HUDEP-2 (cell line): Measurements from ENCODE around the gene ARFGEF3.
"Not testable (repeated sequence)": the region's sequence is repeated elsewhere in the genome, so short reads cannot be mapped to it uniquely, and the experiment has no call there.

ENCODE experiments used
- DNase-seq, 76 experiments: peaks; one replicate each; lab custom pipeline; 2025; ENCODE audit not compliant: unreplicated experiment in 76 of 76; lab: John Stamatoyannopoulos, UW

ARFGEF3 gene

DNA sequence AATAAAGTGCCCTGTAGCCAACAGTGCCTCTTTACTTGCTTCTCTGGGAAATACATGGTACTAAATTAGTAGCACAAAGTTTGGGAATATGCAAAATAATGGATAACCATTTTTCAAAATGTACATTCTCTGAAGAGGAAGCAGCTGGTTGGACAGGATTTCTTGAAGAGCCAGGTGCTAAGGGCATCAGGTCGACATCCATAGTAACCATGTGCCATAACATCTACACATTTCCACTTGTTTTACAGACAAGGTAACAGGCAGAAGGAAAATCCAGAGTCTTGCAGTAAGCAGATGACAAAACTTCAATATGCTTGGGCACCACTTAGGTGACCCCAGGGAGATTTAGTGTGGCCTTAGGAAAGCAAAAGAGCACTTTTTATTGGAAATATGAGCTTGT is 179.4 kb downstream of the ARFGEF3 start:
- no peak for DNase-seq

DNA sequence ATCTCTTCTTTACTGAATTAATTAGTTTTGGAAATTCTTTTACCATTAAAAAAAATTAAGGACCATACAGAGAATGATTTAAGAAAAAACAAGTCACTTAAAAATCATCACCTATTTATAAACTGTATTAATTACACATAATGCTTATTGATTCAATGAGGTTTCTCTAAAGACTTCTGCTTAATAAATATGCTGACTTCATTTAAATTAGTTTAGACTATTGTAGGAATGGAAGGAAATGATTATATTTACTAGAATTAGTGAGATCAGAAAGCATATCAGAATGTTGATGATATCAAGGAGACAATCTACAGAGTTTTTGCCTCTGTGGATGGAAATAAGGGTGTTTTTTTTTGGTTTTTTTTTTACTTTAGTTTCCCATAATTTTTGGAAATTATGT is 181.4 kb downstream of the ARFGEF3 start:
- DNase-seq = no peak

DNA sequence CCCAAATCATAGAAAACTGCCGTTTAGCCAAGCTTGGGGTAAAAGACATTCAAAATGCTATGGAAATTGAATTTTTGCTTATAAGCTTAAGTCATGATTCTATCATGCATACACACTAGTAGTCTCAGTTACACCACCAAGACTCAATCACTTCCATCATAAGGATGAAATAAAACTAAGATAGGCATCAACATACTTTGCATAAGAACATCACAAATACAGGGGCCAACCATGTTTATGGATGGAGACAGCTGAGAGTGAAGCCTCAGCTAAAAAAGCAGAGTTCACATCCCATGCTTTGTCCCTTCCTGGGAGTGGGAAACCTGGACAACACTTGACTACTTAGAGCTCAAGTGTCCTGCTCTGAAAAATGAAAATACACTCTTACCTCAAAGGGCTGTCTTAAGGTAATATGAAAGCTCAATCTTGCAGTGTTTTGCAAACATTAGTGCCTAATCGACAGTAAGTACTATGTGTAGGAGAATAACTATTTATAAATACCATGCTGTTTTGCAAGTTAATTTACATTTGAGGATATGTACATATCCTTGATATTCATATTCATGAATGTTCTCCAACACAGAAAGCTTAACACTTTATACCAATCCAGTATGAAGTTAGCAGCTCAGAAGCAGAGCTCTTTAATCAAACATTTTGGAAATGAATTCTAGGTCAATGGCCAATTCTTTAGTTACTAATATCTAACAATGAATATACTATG is 184.0 kb downstream of the ARFGEF3 start:
- no peak for DNase-seq

- DNase-seq = no peak
Measured at GRCh38 chr6:138346302-138347195, 184.8 kb downstream of the ARFGEF3 start.

DNA sequence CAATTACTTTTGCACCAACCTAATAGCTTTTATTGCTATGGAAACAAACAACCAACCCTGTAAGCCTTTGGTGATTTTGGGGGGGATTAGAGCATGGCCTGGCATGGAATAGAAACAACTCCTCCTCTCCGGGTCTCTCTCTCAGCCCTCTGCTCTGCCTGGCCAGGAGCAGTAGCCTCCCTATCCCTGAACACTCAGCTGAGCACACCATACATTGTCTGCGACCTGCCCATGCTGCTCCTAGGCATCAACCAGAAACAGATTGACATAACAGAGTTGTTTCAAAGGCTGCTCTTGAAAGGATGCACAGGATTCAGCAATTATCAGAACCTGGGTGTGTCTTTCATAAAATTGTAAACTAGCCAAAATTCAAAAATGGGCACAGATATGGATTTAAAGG is 186.1 kb downstream of the ARFGEF3 start:
- no peak for DNase-seq

DNA sequence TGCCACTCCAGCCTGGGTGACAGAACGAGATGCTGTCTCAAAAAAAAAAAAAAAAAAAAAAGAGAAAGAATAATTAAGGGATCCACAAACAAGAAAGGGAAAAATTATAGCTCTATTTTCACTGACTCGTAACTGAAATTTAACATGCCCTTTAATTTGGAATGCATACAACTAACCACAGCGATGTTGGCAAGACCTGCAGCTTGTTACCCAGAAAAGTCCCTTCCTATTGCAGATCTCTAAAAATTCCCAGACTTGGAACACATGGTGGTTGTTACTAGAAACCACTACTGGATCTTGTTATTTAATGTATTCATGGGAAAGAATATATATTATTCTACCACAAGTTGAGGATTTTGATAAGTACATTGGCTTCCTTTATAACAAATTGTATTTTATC is 188.2 kb downstream of the ARFGEF3 start:
- no peak for DNase-seq

DNA sequence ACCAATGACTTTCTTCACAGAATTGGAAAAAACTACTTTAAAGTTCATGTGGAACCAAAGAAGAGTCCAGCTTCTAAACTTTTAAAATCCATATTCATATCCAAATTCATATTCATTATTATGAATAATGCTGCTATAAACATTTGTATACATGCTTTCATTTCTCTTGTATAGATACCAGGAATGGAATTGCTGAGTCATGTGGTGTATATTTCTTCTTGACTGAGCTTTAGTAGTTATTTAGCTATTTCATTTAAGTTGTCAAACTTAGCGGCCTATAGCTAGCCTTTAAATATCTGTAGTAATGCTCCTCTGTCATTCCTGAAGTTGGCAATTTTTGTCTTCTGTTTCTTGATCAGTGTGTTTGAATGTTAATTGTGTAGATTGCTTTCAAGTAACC is 196.2 kb downstream of the ARFGEF3 start:
- no peak for DNase-seq

DNA sequence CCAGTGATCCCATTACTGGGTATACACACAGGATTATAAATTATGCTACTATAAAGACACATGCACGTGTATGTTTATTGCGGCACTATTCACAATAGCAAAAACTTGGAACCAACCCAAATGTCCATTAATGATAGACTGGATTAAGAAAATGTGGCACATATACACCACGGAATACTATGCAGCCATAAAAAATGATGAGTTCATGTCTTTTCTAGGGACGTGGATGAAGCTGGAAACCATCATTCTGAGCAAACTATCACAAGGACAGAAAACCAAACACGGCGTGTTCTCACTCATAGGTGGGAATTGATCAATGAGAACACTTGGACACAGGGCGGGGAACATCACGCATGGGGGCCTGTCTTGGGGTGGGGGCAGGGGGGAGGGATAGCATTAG is 206.9 kb downstream of the ARFGEF3 start:
- not testable (repeated sequence) for DNase-seq

- no peak for DNase-seq
Measured at GRCh38 chr6:138370631-138371451, 209.1 kb downstream of the ARFGEF3 start.

DNA sequence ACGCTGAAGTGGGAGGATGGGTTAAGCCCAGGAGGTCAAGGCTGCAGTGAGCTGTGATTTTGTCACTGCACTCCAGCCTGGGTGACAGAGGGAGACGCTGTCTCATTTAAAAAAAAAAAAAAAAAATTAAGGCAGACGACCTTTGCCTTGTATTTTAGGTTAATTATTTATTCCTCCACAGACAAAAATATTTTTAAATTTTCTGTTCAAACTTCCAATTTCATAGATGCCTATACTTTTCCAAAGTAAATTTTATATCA is 209.6 kb downstream of the ARFGEF3 start:
- no peak for DNase-seq

- peak in 1 of 76 experiments; percentile 2 for DNase-seq
Measured at GRCh38 chr6:138371720-138372119, 210.0 kb downstream of the ARFGEF3 start.

DNA sequence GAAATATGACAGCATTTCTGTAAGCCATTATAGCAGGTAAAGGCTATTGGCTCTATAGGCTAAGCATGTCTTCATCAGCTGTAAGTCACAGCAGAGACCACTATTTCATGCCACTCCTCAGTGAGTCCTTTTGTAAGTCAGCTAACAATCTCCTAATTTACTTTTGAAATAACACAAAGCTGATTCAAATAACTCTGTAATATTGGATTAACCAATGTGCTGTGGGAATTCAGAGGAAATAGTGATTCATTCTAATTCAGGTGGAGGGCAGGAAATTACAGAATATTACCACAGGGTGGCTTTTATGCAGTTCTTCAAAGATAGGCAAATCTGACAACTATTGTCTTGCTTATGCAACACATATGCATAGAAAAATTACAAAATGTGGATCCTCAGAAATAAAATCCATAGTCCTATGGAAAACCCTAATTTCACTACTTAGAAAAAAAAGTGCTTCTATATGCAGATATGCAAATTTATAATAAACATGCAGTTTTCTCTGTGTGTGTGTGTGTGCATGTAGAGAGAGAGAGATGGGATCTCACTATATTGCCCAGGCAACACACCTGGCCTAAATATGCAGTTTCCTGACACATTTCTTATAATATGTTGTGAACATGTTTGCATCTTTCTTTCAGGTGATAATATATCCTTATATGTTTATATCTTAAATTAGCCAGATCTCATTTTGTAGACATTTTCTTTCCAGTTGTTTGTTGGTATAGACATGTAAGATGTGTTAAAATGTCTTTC is 211.1 kb downstream of the ARFGEF3 start:
- no peak for DNase-seq

GRCh38 chr6:138374230-138374629 is 212.5 kb downstream of the ARFGEF3 start:
- no peak for DNase-seq

DNA sequence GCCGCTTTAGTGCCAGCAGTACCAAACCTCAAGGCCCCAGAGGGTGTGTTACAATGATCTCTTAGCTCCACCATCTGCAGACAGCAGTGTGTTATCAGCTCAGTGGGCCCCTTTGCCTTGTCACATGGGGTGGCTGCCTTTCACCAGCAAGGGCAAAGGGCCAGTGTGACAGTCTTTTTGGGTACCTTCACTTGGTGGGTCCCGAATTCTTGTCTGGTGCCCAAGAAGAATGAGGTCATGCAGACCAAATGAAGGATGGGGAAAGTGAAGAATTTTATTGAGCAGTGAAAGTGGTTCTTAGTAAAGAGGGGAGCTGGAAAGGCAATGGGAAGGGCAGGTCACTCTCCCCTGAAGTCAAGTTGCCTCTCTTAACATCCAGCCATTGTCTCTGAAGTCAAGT is 213.1 kb downstream of the ARFGEF3 start:
- DNase-seq = peak in 12 of 76 experiments; percentile 3 to 46 (median 14)

- no peak for DNase-seq
Measured at GRCh38 chr6:138377042-138377441, 215.3 kb downstream of the ARFGEF3 start.

GRCh38 chr6:138377844-138378243 is 216.1 kb downstream of the ARFGEF3 start, which contains the start of gene SMIM28:
Gene SMIM28 (plus strand): TSS chr6:138377905. CDS start chr6:138378073, 168 bp downstream.
- no peak for DNase-seq

- DNase-seq = no peak
Measured at GRCh38 chr6:138378463-138378862, 216.7 kb downstream of the ARFGEF3 start.

GRCh38 chr6:138382498-138383265 is 220.9 kb downstream of the ARFGEF3 start:
- no peak for DNase-seq

- no peak for DNase-seq
Measured at GRCh38 chr6:138383776-138384175, 222.0 kb downstream of the ARFGEF3 start.

DNA sequence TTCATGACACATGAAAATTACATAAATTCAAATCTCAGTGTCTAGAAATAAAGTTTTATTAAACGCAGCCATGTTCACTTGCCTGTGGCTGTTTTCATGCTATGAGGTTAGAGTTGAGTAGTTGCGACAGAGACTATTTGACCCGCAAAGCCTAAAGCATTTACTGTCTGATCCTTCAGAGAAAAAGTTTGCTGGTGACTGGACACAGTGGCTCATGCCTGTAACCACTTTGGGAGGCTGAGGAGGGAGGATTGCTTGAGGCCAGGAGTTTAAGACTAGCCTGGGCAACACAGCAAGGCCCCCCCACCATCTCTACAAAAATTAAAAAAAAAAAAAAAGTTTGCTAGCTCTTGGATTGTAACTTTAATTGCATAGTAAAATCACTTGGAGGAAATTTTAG is 225.2 kb downstream of the ARFGEF3 start:
- no peak for DNase-seq
